GM23338 (cell line): ENCODE results near the gene SLK. TPM values are rescaled to one million over a fixed set of nuclear protein-coding genes. Genes with fewer than 3 reads are reported as not detected.

Experiments
- ATAC-seq: fragments of 200-7000 bp; cut with Tn5 transposase; 3 replicates; pipeline ENCODE4 v1.9.1; 2020
- DNase-seq: peaks from one replicate; pipeline ENCODE4 v3.0.0-alpha.2; 2015; ENCODE audit warnings: low spot score
- H2AFZ ChIP-seq: fragments of 200-600 bp; sonication (generic); 2 replicates; pipeline ENCODE4 v1.8.0; 2016; ENCODE audit warnings: antibody characterized with exemption, mild to moderate bottlenecking, moderate library complexity
- H3F3A ChIP-seq: fragments of 200-600 bp; sonication (generic); replicated peaks from 2 replicates; pipeline ENCODE4 v1.8.0; 2017; ENCODE audit warnings: antibody characterized with exemption, mixed run types, low read depth
- H3K27ac ChIP-seq: fragments of 200-600 bp; sonication (generic); 2 replicates; pipeline ENCODE4 v1.6.1; 2016; ENCODE audit warnings: low read depth
- H3K27me3 ChIP-seq: fragments of 200-600 bp; sonication (generic); 2 replicates; pipeline ENCODE4 v1.8.0; 2016; ENCODE audit warnings: mild to moderate bottlenecking, mixed run types, moderate library complexity; ENCODE audit not compliant: insufficient read depth
- H3K36me3 ChIP-seq: fragments of 200-600 bp; sonication (generic); 2 replicates; pipeline ENCODE4 v1.8.0; 2016; ENCODE audit warnings: mild to moderate bottlenecking; ENCODE audit not compliant: insufficient read depth
- H3K4me1 ChIP-seq: fragments of 200-600 bp; sonication (generic); 2 replicates; pipeline ENCODE4 v1.8.0; 2016; ENCODE audit warnings: mild to moderate bottlenecking, moderate library complexity; ENCODE audit not compliant: insufficient read depth
- H3K4me2 ChIP-seq: fragments of 200-600 bp; sonication (generic); 2 replicates; pipeline ENCODE4 v1.7.1; 2017; ENCODE audit warnings: mixed run types
- H3K4me3 ChIP-seq: fragments of 200-600 bp; sonication (generic); 2 replicates; pipeline ENCODE4 v1.6.1; 2016; ENCODE audit warnings: mixed run types
- H3K79me2 ChIP-seq: fragments of 200-600 bp; sonication (generic); replicated peaks from 2 replicates; pipeline ENCODE4 v1.8.0; 2017; ENCODE audit warnings: mild to moderate bottlenecking; ENCODE audit not compliant: insufficient read depth
- H3K9me2 ChIP-seq: fragments of 200-600 bp; sonication (generic); 2 replicates; pipeline ENCODE4 v1.8.0; 2017; ENCODE audit not compliant: insufficient read depth
- H4K20me1 ChIP-seq: fragments of 200-600 bp; sonication (generic); replicated peaks from 2 replicates; pipeline ENCODE4 v1.8.0; 2017; ENCODE audit warnings: mild to moderate bottlenecking; ENCODE audit not compliant: insufficient read depth
- H3K27ac Mint-ChIP-seq: 2 replicates; pipeline ENCODE4 v1.8.0; 2020; ENCODE audit warnings: inconsistent platforms, mild to moderate bottlenecking, moderate library complexity, mixed read lengths
- H3K27me3 Mint-ChIP-seq: 3 replicates; pipeline ENCODE4 v1.8.0; 2022; ENCODE audit warnings: low read depth, mild to moderate bottlenecking, moderate library complexity, mixed read lengths, inconsistent platforms; ENCODE audit not compliant: insufficient read depth, poor library complexity
- H3K36me3 Mint-ChIP-seq: 3 replicates; pipeline ENCODE4 v1.8.0; 2021; ENCODE audit warnings: low read depth, mild to moderate bottlenecking, inconsistent platforms, moderate library complexity, mixed read lengths
- H3K4me1 Mint-ChIP-seq: 3 replicates; pipeline ENCODE4 v1.8.0; 2020; ENCODE audit warnings: mild to moderate bottlenecking, inconsistent platforms, mixed read lengths
- H3K4me3 Mint-ChIP-seq: 3 replicates; pipeline ENCODE4 v1.8.0; 2021; ENCODE audit warnings: moderate library complexity, mild to moderate bottlenecking, inconsistent platforms, mixed read lengths
- H3K9me3 Mint-ChIP-seq: 3 replicates; pipeline ENCODE4 v1.8.0; 2020; ENCODE audit warnings: moderate library complexity, mild to moderate bottlenecking, inconsistent platforms, mixed read lengths
- CREB1 ChIP-seq: fragments of 250-450 bp; sonication (Bioruptor Pico); IDR thresholded peaks from 2 replicates; pipeline ENCODE4 v1.5.0; 2020; ENCODE audit warnings: low read depth, mild to moderate bottlenecking, moderate library complexity
- NANOG ChIP-seq: IDR thresholded peaks from 2 replicates; pipeline ENCODE4 v1.6.1; 2016; ENCODE audit warnings: antibody characterized with exemption, borderline replicate concordance
- POLR2AphosphoS5 ChIP-seq: IDR thresholded peaks from 2 replicates; pipeline ENCODE4 v1.6.1; 2016; ENCODE audit warnings: antibody characterized with exemption, low read depth
- microRNA counts: library from miRNA; unstranded; fragments of <30 nt; microRNA quantifications from one replicate; lab custom pipeline; 2017
- microRNA-seq: library from miRNA; unstranded; fragments of <30 nt; microRNA quantifications from one replicate; pipeline ENCODE4, GENCODE V29; 2017
- polyA plus RNA-seq: library from polyadenylated mRNA; unstranded; fragments of >200 nt; fragmentation: Nextera tagmentation; extraction: Ambion mirVana; gene quantifications from 2 replicates; pipeline ENCODE4 v1.2.1, GENCODE V29; 2016
- small RNA-seq: library from RNA; depleted of rRNA; stranded (forward); fragments of <200 nt; gene quantifications from one replicate; pipeline ENCODE3, GENCODE V24; 2014; ENCODE audit warnings: low replicate concordance
- total RNA-seq: library from RNA; depleted of rRNA; stranded (reverse); fragments of >200 nt; shearing (Covaris generic); gene quantifications from 2 replicates; pipeline ENCODE4 v1.2.3, GENCODE V29; 2014; rRNA removed
- TF ChIP-seq, protein P1 (sequence below), 2 experiments: fragments of 200-600 bp in 1 of 2; sonication (generic) in 1 of 2; conservative IDR thresholded peaks; 2 replicates each; pipeline versions ENCODE4 v1.5.1 to v1.6.1; 2016 to 2017; ENCODE audit warnings: antibody characterized with exemption in 2 of 2, low read depth in 2 of 2, mild to moderate bottlenecking in 2 of 2, moderate library complexity in 1 of 2

Gene SLK
- total and polyA plus RNA-seq, 2 experiments from 2014 or later, result 8.4 to 21.5 TPM

- TF ChIP-seq POLR2AphosphoS5 (no peak), CREB1 (CRISPR knock-in tag) (no peak), NANOG (no peak)
- TF ChIP-seq, protein P1, sequence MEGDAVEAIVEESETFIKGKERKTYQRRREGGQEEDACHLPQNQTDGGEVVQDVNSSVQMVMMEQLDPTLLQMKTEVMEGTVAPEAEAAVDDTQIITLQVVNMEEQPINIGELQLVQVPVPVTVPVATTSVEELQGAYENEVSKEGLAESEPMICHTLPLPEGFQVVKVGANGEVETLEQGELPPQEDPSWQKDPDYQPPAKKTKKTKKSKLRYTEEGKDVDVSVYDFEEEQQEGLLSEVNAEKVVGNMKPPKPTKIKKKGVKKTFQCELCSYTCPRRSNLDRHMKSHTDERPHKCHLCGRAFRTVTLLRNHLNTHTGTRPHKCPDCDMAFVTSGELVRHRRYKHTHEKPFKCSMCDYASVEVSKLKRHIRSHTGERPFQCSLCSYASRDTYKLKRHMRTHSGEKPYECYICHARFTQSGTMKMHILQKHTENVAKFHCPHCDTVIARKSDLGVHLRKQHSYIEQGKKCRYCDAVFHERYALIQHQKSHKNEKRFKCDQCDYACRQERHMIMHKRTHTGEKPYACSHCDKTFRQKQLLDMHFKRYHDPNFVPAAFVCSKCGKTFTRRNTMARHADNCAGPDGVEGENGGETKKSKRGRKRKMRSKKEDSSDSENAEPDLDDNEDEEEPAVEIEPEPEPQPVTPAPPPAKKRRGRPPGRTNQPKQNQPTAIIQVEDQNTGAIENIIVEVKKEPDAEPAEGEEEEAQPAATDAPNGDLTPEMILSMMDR (conservative IDR thresholded peaks at IDR 0.05; ENCODE audit: low read depth in 2 of 2), result no peak
- H3K27me3 ChIP-seq, result no peaks in the 10 kb centered on the region
- H4K20me1 ChIP-seq, result no peaks in the 10 kb centered on the region
- H3K9me3 Mint-ChIP-seq, result no peaks in the 10 kb centered on the region
- H3K9me2 ChIP-seq, result peaks cover 14% of the 10 kb centered on the region
- H3K4me1 ChIP-seq, result peaks cover 16% of the 10 kb centered on the region
- no peaks in the 10 kb centered on the region; the same call in 1 of the 2 replicates for H3K36me3 ChIP-seq
- peak overlapping the region; percentile 1 for H3K4me2 ChIP-seq
- H3K4me3 Mint-ChIP-seq, result no peak overlapping the region
- no peaks in the 10 kb centered on the region for H3F3A ChIP-seq
- DNase-seq (no peak), ATAC-seq (peak; percentile 17; the same call in 2 of the 3 replicates)
- H3K4me3 ChIP-seq, result no peak overlapping the region
- H3K79me2 ChIP-seq, result no peaks in the 10 kb centered on the region
- H3K27ac ChIP-seq, result no peak overlapping the region
- H3K36me3 Mint-ChIP-seq, result no peaks in the 10 kb centered on the region
- H2AFZ ChIP-seq, result no peak overlapping the region
- peaks cover 3% of the 10 kb centered on the region for H3K27me3 Mint-ChIP-seq
- H3K4me1 Mint-ChIP-seq, result peaks cover 12% of the 10 kb centered on the region
- no peak overlapping the region for H3K27ac Mint-ChIP-seq
These were observed 110.8 kb downstream of the SLK start for GRCh38 chr10:104077663-104078151.

MicroRNAs within 50 kb of the gene (microRNA counts, 767-probe panel; counts per million panel counts)
- not detected for microRNA hsa-miR-936 (lab: Ali Mortazavi, UCI)

Small RNA genes lying within 50 kb of the gene (microRNA-seq; reads per million reads assigned to microRNA genes)
- gene MIR936, result not detected

Small RNA genes lying within 50 kb of the gene (small RNA-seq; reads per million reads assigned to genes)
- gene RN7SL524P, result not detected

Other genes starting within 250 kb of the SLK start
- 4.6 and 5.0 TPM in 2 replicates for gene SH3PXD2A, start 111.6 kb upstream of the SLK start, total RNA-seq
- 1.8 and 1.9 TPM in 2 replicates for gene SH3PXD2A, start 111.6 kb upstream of the SLK start, polyA plus RNA-seq
- gene STN1, start 49.0 kb upstream of the SLK start, total RNA-seq, result 11.3 and 13.9 TPM in 2 replicates
- 6.7 and 7.2 TPM in 2 replicates for gene STN1, start 49.0 kb upstream of the SLK start, polyA plus RNA-seq
- 0.04 and 1.3 TPM in 2 replicates for gene COL17A1, start 118.7 kb downstream of the SLK start, total RNA-seq
- 0.64 and 1.1 TPM in 2 replicates for gene COL17A1, start 118.7 kb downstream of the SLK start, polyA plus RNA-seq
- gene SFR1, start 155.0 kb downstream of the SLK start, total RNA-seq, result 8.3 and 8.8 TPM in 2 replicates
- 10.1 and 13.0 TPM in 2 replicates for gene SFR1, start 155.0 kb downstream of the SLK start, polyA plus RNA-seq